A673 (cell line): ENCODE results near the gene RAD23B. TPM values are rescaled to one million over a fixed set of nuclear protein-coding genes. Genes with fewer than 3 reads are reported as not detected.

Experiments used
- BruUV-seq: library from RNA; stranded (reverse); fragments of 400-500 nt; replicated peaks from 2 replicates; lab custom pipeline; 2021; lab: Mats Ljungman, UMichigan
- CTCF ChIA-PET: fragments of 300-600 bp; sonication (Branson Sonifier 250); formaldehyde crosslinking; loops from one replicate; lab custom pipeline; 2022; ENCODE audit warnings: antibody characterized with exemption; lab: Charles Lee
- POLR2A ChIA-PET: fragments of 300-600 bp; sonication (Branson Sonifier 250); formaldehyde crosslinking; loops from one replicate; lab custom pipeline; 2022; ENCODE audit warnings: antibody characterized with exemption; ENCODE audit not compliant: low non-redundant PET; lab: Charles Lee
- DNase-seq: peaks from one replicate; pipeline ENCODE4 v3.0.0-alpha.2; 2015; ENCODE audit warnings: low spot score
- H3K27ac ChIP-seq: fragments of 200-600 bp; sonication (generic); 2 replicates; pipeline ENCODE4 v1.5.1; 2016; ENCODE audit warnings: mixed run types, low read depth, mild to moderate bottlenecking, mixed read lengths, antibody characterized with exemption, low read length; ENCODE audit not compliant: poor library complexity, severe bottlenecking
- H3K27me3 ChIP-seq: fragments of 200-600 bp; sonication (generic); replicated peaks from 2 replicates; pipeline ENCODE4 v1.6.1; 2017; ENCODE audit warnings: mixed run types, low read depth, mild to moderate bottlenecking, mixed read lengths, antibody characterized with exemption, low read length; ENCODE audit not compliant: insufficient read depth, poor library complexity
- H3K36me3 ChIP-seq: fragments of 200-600 bp; sonication (generic); 2 replicates; pipeline ENCODE4 v1.6.1; 2016; ENCODE audit warnings: mixed run types, mild to moderate bottlenecking, mixed read lengths, antibody characterized with exemption, low read length; ENCODE audit not compliant: insufficient read depth, poor library complexity, severe bottlenecking
- H3K4me1 ChIP-seq: fragments of 200-600 bp; sonication (generic); 2 replicates; pipeline ENCODE4 v1.6.1; 2017; ENCODE audit warnings: mixed run types, mild to moderate bottlenecking, mixed read lengths, antibody characterized with exemption, low read length; ENCODE audit not compliant: insufficient read depth, poor library complexity, severe bottlenecking
- H3K4me3 ChIP-seq: fragments of 200-600 bp; sonication (generic); 2 replicates; pipeline ENCODE4 v1.5.1; 2016; ENCODE audit warnings: low read depth, mixed run types, mild to moderate bottlenecking, mixed read lengths, low read length; ENCODE audit not compliant: poor library complexity, severe bottlenecking
- H3K9me3 ChIP-seq: fragments of 200-600 bp; sonication (generic); 2 replicates; pipeline ENCODE4 v1.6.1; 2016; ENCODE audit warnings: mixed run types, low read depth, mild to moderate bottlenecking, mixed read lengths, antibody characterized with exemption, low read length; ENCODE audit not compliant: poor library complexity, severe bottlenecking
- EZH2 ChIP-seq: fragments of 200-600 bp; sonication (generic); IDR thresholded peaks from 2 replicates; pipeline ENCODE4 v1.6.1; 2017; ENCODE audit warnings: borderline replicate concordance, low read depth, mild to moderate bottlenecking, mixed read lengths, antibody characterized with exemption, low read length; ENCODE audit not compliant: poor library complexity, severe bottlenecking
- intact Hi-C: fragments of 100-400 bp; cut with micrococcal nuclease; formaldehyde crosslinking; loops from one replicate; pipeline ENCODE4 v1.10.0; 2022; ENCODE audit not compliant: unreplicated experiment
- total RNA-seq: library from RNA; stranded (reverse); gene quantifications from 2 replicates; pipeline ENCODE4 v1.2.3, GENCODE V29; 2021
- TF ChIP-seq, protein P1 (sequence below): fragments of 300-800, 200-600 bp; sonication (generic); conservative IDR thresholded peaks from 2 replicates; pipeline ENCODE4 v1.5.1; 2017; ENCODE audit warnings: low read depth, mild to moderate bottlenecking, antibody characterized with exemption, low read length, moderate library complexity, mixed read lengths

The RAD23B gene
- total RNA-seq, 1 experiment from 2014 or later: 151 TPM

DNA sequence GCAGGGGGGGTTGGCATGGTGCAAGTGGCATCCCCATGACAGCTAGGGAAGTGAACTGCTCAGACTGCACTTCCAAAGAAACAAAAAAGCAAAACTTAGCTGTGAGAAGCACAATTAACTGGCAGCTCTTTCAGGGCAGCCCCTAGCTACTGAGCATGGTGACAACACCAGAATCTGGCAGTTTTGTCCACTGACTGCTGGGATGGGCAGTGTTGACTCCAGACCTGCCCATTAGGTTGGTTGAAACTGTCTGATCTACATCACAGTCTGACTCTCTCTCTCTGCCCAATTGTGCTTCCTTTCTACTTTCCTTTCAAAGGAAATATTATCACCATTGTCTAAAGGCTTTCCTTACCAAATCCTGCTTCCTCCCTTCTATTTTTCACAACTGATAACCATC, 12.5 kb upstream of the RAD23B start:
- H3K27me3 ChIP-seq: no peaks in the 10 kb centered on the region
- H3K36me3 ChIP-seq: no peaks in the 10 kb centered on the region
- no TSS peak for BruUV-seq
- H3K9me3 ChIP-seq: peaks cover 4% of the 10 kb centered on the region
- CTCF ChIA-PET: no interaction called here
- no peak overlapping the region for H3K4me3 ChIP-seq
- H3K4me1 ChIP-seq: peaks cover 6% of the 10 kb centered on the region
- TF ChIP-seq, protein P1, sequence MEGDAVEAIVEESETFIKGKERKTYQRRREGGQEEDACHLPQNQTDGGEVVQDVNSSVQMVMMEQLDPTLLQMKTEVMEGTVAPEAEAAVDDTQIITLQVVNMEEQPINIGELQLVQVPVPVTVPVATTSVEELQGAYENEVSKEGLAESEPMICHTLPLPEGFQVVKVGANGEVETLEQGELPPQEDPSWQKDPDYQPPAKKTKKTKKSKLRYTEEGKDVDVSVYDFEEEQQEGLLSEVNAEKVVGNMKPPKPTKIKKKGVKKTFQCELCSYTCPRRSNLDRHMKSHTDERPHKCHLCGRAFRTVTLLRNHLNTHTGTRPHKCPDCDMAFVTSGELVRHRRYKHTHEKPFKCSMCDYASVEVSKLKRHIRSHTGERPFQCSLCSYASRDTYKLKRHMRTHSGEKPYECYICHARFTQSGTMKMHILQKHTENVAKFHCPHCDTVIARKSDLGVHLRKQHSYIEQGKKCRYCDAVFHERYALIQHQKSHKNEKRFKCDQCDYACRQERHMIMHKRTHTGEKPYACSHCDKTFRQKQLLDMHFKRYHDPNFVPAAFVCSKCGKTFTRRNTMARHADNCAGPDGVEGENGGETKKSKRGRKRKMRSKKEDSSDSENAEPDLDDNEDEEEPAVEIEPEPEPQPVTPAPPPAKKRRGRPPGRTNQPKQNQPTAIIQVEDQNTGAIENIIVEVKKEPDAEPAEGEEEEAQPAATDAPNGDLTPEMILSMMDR: no peak
- TF ChIP-seq EZH2: no peak
- intact Hi-C loops: no loop called here
- POLR2A ChIA-PET: no interaction called here
- DNase-seq: no peak
- H3K27ac ChIP-seq: no peak overlapping the region

DNA sequence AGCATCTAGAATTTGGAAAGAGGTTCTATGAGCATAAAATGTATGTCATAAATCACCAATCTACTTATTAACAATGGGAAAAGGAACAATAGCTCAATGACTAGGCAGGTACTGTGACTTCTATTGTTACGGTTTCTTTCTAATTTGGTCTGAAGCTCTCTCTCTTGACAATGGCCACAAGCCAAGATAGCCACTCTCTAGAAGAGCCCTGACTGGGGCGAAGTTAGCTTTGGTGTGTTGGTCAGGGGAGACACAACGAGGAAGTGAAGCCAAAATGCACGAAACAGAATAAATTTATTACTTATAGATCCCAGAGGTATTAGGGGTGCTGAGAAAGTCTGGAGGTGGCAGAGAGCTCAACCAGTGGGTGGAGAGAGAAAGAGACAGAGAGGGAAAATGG, 9.4 kb upstream of the RAD23B start:
- H3K27ac ChIP-seq: no peak overlapping the region
- H3K36me3 ChIP-seq: no peaks in the 10 kb centered on the region
- ChIA-PET POLR2A (no interaction called here), CTCF (interaction anchor here (0.6 kb wide), 1 partner anchor 14 kb away, joined by 3 read pairs; no protein-coding TSS in a partner anchor)
- no peaks in the 10 kb centered on the region for H3K27me3 ChIP-seq
- BruUV-seq: no TSS peak
- TF ChIP-seq EZH2: no peak
- TF ChIP-seq, protein P1: no peak
- no peak overlapping the region for H3K4me3 ChIP-seq
- intact Hi-C loops: no loop called here
- H3K4me1 ChIP-seq: peaks cover 6% of the 10 kb centered on the region
- H3K9me3 ChIP-seq: no peaks in the 10 kb centered on the region
- DNase-seq: no peak

DNA sequence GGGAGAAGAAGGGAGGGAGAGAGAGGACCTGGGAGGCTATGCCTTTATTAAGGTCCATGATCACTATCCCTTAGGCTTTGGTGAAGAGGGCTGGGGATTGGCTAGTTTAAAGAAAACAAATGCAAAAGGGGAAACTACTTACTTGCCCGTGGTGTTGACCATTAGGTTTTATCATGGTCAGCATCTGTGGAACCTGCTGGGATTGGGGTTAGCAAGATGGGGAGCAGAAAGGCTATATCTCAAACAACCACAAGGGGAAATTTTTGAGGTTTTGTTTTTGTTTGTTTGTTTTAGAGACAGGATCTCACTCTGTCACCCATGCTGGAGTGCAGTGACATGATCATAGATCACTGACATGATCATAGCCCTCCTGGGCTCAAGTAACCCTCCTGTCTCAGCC, 9.0 kb upstream of the RAD23B start:
- TF ChIP-seq, protein P1: no peak
- no peak for TF ChIP-seq EZH2
- no peak overlapping the region for H3K4me3 ChIP-seq
- H3K36me3 ChIP-seq: no peaks in the 10 kb centered on the region
- DNase-seq: no peak
- H3K27ac ChIP-seq: no peak overlapping the region
- ChIA-PET POLR2A (no interaction called here), CTCF (no interaction called here)
- H3K9me3 ChIP-seq: no peaks in the 10 kb centered on the region
- intact Hi-C loops: no loop called here
- no TSS peak for BruUV-seq
- H3K27me3 ChIP-seq: no peaks in the 10 kb centered on the region
- peaks cover 6% of the 10 kb centered on the region for H3K4me1 ChIP-seq
